Fibroblast of upper back skin (primary cell): ENCODE measurements around the gene ZNF467.

Source experiments
- DNase-seq: peaks from one replicate; pipeline ENCODE4 v3.0.0-alpha.2; 2013

ZNF467 gene

GRCh38 chr7:149769915-149770314, 3.5 kb downstream of the ZNF467 start:
- DNase-seq: no peak

GRCh38 chr7:149768931-149769330, 4.5 kb downstream of the ZNF467 start:
- no peak for DNase-seq

DNA sequence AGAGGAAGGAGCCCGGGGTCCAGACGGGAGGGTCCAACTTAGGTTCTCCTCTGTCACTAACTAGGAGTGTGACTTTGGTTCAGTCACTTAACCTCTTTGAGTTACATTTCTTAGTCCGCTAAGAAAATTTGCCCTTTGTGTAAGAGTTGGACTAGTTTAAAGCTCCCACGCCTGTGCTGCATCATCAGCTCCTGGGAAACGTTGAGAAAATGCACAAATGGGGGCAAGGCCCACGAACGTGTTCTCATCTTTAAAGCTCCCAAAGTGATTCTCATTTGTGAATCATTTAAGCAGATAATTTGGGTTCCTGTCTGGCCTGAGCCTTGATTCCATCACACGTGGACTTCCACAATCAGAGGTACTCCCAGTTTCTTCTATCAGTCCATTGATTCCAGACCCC, 6.3 kb downstream of the ZNF467 start:
- DNase-seq: no peak

GRCh38 chr7:149766135-149766675, 7.2 kb downstream of the ZNF467 start:
- DNase-seq: no peak

DNA sequence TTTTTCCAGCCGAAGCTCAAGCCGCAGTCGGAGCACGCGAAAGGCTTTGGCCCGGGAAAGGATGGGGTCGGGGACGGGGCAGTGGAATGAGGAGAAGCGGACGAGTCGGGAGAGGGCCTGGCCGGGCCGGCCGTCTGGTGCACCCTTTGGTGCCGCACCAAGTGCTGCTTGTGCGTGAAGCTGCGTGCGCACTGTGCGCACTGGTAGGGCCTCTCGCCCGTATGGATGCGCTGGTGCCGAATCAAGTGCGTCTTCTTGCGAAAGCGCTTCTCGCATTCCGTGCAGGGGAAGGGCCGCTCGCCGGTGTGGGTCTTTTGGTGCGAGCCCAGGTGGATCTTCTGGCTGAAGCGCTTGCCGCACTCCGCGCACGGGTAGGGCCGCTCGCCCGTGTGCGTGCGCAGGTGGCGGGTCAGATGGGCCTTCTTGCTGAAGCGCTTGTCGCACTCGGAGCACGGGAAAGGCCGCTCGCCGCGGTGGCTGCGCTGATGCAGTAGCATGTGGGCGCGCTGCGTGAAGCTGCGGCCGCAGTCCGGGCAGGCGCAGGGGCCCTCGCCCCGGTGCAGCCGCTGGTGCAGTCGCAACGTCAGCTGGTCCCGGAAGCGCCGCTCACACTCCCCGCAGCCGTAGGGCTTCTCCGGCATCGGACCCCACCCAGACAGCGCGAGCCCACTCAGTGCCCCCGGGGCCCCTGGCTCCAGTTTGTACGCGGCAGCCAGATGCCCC, 7.8 kb downstream of the ZNF467 start:
- DNase-seq: no peak

- no peak for DNase-seq
These were observed 8.6 kb downstream of the ZNF467 start for GRCh38 chr7:149764481-149765398.

- no peak for DNase-seq
These were observed 9.7 kb downstream of the ZNF467 start for GRCh38 chr7:149763563-149764240.

DNA sequence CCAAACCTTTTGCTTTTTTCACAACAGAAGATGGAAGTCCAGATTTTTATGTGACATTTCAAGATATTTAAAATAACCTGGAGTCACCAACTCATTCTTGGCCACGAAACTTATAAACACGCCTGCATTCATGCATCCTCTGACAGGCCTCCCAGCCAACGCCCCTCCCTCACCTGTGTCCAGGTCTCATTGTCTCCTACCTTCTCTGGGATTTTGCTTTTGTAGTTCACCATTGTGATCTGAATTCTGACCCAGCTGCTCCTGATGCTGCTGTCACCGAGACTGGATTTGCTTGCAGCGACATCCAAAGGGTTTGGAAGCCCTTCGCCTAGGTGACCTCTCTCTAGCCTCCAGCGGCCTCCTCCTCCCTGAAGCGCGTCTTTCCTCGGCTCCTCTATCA, 10.8 kb downstream of the ZNF467 start:
- DNase-seq: no peak

GRCh38 chr7:149762089-149762488, 11.3 kb downstream of the ZNF467 start:
- no peak for DNase-seq

DNA sequence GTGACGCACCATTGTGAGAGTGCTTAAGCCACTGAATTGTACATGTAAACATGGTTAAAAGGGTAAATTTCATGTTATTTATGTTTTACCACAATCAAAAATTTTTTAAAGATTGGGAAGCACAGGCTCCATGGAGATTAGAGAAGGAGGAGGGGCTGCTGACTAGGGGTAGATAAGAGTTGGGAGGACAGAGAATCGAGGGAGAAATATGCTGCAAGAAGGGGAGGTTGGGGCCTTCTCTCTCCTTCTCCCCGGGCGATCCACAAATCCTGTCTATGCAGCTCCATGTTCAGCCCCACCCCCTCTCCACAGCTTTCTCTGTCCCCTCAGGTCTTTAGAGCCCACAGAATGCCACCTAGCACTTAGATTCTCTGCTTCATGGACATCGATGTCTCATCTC, 12.1 kb downstream of the ZNF467 start:
- DNase-seq: no peak

DNA sequence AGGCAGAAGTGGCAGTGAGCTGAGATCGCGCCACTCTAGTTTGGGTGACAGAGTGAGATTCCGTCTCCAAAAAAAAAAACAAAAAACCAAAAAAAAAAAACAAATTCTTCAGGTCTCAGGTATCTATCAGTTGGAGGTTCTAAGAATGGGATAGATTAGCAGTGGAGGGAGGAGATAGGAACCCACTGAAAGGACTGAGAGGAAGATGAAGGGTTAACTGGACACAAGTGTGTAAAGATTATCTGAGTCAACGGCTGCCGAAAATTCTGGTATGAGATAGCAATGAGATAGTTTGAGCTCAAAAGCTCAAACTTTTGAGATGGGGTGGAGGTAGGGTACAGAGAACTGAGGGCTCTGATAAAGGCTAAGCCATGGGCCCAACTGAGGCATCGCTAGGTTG, 12.8 kb downstream of the ZNF467 start:
- DNase-seq: no peak

DNA sequence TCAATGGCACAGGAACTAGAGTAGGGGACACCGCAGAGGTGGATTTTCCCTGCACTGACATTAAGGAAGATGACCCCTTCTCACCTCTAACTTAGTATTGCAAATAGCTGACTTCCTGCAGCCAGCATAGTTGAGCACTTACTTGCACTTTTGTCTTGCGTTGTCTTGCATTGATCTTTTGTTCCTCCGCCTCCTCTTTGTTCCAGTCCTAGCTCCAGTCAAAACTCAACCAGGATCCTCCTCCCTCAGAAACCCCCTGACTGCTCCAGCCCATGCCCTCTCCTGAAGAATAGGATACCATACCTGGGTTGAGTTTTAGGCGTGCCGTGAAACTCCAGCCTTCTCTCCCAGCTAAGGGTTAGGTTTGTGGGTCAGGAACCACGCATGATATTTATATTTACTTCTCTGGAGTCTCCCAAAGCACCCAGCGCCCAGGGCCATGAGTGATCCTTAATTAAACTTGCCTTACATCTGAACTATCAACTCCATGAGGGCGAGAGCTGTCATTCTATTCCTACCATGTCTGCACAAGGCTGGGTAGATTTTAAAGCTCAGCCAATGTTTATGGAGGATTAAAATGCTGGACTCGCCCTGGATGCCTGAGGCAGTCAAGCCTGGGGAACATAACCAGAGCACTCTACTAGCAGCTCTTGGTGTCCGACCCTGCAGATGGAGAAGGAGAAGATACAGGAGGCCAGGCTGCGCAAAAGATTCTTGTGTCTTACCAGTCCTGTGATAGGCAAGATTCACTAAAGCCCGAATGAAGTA, 14.1 kb downstream of the ZNF467 start:
- DNase-seq: no peak

DNA sequence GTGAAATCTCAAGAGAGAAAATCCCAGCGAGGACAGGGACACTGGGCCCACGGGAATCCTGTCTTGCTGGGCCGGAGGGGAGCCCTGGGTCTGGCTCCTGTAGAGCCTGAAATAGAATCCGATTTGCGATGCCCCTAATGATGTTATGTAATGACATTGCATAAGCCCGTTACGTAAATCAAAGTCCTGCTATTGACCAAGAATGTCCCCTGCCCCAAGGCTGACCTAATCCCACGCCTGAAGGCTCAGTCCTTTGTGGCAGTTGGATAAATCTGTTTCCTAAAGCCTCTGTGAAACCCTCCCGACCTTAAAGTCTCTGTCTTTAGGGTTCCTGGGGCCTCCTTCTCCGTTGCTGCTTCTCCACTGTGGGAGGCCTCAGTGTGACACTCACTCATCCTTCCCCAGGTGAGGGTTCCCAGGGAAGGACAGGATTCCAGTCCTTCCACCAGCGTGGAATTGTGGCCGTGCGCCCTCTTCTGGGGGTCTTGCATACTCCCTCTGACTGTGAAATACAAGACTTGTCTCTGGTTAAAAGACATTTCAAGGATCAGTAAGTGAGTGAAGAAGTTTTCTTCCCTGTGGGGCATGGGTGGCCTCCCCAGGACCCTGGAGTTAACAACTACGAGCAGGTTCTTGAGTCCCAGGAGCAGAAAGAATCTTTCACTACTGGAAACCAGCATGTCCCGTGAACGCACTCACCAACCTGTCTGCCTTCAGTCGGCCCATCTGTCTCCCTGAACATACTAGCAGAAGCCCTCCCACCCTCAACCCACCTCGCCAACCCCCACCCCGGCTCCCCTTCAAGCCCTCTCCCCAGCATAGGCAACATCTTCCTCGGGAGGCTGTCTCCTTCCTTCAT, 19.8 kb downstream of the ZNF467 start:
- DNase-seq: peak; percentile 38

DNA sequence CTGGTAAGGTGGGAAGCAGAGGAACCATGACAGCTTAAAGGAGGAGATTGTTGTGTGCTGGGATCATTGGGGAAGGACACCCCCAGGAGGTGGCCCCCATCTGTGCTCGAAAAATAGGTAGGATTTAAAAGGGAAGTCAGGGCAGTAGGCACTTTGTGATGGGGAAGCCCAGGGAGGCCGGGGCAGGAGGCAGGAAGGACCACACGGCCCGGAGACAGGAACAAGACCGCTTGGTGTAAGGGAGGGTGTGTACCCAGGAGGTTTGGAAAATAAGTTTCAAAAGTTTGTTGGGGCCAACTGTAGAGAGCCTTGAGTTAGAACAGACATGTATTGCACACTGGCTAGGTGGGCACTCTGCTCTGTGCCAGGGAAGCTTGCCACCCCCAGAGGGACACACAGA, 20.7 kb downstream of the ZNF467 start:
- DNase-seq: no peak

DNA sequence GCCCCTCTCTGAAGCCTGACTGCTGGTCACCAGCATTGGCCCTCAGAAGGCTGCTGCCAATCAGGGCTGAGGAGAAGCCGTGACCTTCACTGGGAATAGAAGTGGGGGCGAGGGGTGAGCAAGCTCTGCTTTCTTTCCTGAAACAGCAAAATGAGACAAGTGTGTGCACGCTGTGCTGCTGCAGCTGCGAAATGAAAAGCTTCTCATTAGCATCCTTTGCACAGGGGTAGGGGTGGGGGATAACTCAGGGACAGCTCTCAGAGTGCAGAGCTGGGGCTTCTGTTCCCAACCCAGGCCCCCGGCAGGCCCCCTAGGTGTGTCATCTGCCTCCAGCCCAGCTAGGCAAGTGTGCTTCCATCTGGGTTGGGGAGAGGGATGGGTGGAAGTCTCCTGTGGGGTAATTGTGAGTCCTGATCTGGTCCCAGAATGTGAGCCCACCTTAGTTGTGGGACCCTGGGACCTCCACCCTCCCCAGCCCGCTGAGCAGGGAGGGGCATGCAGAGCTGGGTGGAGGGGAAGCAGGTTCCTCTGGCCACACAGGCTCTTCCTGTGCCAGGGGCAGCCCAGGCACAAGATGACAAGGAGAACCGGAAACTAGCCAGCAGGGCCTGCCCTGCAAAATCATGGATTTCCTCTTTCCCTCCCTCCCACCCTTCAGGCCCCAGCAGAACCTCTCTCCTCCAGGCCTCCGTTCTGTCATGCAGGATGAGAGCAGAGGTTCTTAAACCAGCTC, 22.2 kb downstream of the ZNF467 start:
- no peak for DNase-seq

DNA sequence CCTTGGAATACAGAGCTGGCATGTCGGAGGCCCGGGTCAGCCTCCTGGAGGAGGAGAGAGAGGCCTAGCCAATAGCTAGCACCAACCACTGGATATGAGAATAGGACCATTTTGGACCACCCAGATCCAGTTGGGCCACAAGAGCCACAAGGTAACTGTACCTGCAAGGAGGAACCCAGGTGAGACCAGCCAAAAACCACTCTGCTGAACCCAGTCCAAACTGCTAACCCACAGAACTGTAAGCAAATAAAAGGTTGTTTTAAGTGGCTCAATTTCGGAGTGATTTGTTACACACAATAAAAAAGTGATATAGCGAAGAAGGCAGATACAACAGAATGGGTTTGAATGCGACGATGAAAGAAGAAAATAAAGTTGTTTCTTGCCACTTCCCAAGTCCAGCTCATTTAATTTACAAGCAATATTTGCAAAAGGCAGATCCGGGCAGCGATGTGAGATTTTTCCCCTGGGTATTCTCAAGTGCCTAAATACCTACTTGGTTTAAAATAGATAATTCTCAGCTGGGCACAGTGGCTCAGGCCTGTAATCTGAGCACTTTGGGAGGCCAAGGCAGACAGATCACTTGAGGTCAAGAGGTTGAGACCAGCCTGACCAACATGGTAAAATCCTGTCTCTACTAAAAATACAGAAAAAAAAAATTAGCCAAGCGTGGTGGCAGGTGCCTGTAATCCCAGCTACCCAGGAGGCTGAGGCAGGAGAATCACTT, 23.1 kb downstream of the ZNF467 start:
- no peak for DNase-seq

DNA sequence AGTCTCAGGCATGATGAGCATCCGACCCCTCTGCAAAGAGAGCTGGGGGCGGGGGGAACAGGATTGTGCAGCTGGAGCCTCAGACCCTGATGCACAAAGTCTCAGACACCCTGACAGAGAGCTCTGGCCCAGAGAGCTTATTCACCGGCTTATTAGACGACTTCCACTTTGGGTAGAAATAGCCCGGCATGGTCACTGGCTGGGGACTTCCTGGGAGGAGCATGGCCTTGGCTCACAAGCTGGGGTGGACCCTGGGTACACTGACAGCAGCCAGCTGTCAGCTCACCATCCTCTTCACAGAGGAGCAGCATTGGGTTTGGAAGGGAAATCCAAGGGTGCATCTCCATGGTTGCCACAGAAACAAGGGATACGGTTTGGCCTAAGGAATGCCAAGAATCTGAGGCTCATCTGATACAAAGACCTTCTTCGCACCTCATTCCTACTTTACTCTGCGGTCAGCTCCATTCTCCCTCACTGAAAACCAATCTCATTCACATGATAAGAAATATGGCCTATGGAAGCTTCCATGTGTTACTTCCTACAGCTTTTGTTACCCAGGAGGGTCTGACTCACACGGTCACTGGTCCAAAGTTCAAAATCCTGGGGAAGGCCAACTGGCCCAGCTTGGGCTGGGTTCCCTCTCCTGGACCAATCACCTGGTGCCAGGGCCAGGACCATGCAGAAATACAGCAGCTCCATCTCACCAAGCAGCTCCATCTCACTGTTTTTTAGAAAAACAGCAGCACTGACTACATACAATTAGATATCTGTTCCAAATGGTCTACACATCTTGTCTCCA, 25.1 kb downstream of the ZNF467 start:
- DNase-seq: no peak

GRCh38 chr7:149743476-149744255, 29.7 kb downstream of the ZNF467 start:
- DNase-seq: no peak
